Mammary epithelial cell (primary cell): ENCODE measurements around the gene KLRD1.

ENCODE experiments used
- EZH2 ChIP-seq: IDR thresholded peaks from 2 replicates; pipeline ENCODE4 v1.6.1; 2012; ENCODE audit warnings: low read length, inconsistent platforms, borderline replicate concordance
- TF ChIP-seq, protein P1 (sequence below), 2 donors: IDR thresholded peaks in 1 of 2; conservative IDR thresholded peaks in 1 of 2; 2 replicates each; pipeline ENCODE4 v1.5.1; 2011 to 2012; ENCODE audit warnings: inconsistent platforms in 2 of 2, low read length in 2 of 2, mild to moderate bottlenecking in 2 of 2, control low read depth in 1 of 2, low read depth in 1 of 2; ENCODE audit not compliant: insufficient read depth in 1 of 2; ENCODE audit errors: extremely low read depth in 1 of 2

DNA sequence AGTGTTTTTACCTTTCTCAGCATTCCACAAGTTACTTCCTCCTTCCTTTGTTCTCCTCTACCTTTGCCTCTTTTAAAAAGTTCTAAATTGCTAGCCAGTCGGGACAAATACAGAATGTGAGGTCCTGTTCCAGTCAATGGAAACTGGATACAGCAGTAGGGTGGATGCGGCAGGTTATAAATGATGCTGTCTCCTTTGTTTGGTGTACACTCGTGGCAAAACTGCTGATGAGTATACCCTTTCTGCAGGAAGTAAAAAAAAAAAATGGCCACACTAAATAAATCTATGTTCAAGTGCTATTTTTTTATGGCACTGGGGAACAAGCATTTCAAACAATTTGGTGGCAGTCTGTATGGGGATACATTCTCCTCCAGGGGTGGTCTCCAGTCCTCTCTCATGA, 54.7 kb downstream of the KLRD1 start:
- TF ChIP-seq, protein P1, sequence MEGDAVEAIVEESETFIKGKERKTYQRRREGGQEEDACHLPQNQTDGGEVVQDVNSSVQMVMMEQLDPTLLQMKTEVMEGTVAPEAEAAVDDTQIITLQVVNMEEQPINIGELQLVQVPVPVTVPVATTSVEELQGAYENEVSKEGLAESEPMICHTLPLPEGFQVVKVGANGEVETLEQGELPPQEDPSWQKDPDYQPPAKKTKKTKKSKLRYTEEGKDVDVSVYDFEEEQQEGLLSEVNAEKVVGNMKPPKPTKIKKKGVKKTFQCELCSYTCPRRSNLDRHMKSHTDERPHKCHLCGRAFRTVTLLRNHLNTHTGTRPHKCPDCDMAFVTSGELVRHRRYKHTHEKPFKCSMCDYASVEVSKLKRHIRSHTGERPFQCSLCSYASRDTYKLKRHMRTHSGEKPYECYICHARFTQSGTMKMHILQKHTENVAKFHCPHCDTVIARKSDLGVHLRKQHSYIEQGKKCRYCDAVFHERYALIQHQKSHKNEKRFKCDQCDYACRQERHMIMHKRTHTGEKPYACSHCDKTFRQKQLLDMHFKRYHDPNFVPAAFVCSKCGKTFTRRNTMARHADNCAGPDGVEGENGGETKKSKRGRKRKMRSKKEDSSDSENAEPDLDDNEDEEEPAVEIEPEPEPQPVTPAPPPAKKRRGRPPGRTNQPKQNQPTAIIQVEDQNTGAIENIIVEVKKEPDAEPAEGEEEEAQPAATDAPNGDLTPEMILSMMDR (conservative IDR thresholded peaks at IDR 0.05 in 1 of 2, IDR thresholded peaks at IDR 0.05 in 1 of 2; ENCODE audit: extremely low read depth in 1 of 2, insufficient read depth in 1 of 2, low read depth in 1 of 2, low read length in 2 of 2) = no peak
- TF ChIP-seq EZH2 = no peak
